Amygdala (tissue), 56 donors: Measurements from ENCODE around the gene FAM50A.
"Not testable (repeated sequence)": the region's sequence is repeated elsewhere in the genome, so short reads cannot be mapped to it uniquely, and the experiment has no call there.

Experiments used
- DNase-seq, 56 donors: peaks; one replicate each; lab custom pipeline; 2025; lab: John Stamatoyannopoulos, UW

FAM50A gene

GRCh38 chrX:154443992-154444754, at the start of gene FAM50A:
FAM50A (plus strand) TSS chrX:154444141; CDS start chrX:154444236, 95 bp downstream.
- peak in 44 of 56 donors; percentile 12 to 83 (median 54) for DNase-seq

DNA sequence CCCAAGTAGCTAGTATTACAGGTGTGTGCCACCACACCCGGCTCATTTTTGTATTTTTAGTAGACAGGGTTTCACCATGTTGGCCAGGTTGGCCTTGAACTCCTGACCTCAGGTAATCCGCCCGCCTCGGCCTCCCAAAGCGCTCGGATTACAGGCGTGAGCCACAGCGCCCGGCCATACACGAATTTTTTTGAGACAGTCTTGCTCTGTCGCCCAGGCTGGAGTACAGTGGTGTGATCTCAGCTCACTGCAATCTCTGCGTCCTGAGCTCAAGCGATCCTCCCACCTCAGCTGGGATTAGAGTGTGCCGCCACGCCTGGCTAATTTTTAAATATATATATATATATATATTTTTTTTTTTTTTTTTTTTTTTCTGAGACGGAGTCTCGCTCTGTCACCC, 47.6 kb upstream of the FAM50A start:
- not testable (repeated sequence) for DNase-seq

GRCh38 chrX:154396973-154397887, 46.7 kb upstream of the FAM50A start:
- peak in 24 of 56 donors; percentile 26 to 71 (median 48) for DNase-seq

DNA sequence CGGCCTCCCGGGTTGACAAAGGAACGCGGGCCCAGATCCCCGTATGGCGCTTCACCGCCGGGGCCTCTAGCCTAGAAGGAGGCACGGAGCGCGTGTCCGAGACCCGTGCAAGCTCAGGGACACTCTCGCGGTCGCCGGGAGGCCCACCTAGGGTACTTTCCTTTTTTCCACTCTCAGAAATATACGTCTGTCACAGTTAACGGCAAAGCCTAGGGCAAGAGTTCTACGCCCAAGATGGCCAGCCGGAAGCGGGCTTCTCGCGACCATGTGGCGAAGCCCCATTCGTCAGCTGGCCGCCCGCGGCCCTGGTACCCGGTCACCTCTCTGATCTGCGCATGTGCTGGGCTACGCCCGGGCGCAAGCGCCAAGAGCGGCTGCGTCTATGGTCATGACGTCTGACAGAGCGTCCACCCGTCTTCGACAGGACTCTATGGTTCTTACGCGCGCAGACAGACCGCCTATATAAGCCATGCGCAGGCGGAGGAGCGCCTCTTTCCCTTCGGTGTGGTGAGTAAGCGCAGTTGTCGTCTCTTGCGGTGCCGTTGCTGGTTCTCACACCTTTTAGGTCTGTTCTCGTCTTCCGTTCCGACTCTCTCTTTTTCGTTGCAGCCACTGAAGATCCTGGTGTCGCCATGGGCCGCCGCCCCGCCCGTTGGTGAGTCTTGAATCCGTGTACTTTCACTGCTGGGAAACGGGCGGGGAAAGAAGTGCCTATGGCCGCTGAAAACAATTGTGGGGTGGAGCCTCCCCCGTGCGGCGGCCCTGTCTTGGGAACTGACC, 45.9 kb upstream of the FAM50A start, which contains the start of gene RPL10:
TSS of gene RPL10 (plus strand) at position 490 of the 780 bp plus-strand sequence. CDS start at position 633, 143 bp downstream.
- peak; percentile 17 to 96 (median 89) for DNase-seq

GRCh38 chrX:154398668-154399526, 45.0 kb upstream of the FAM50A start:
- DNase-seq, result peak in 50 of 56 donors; percentile 2 to 84 (median 49)

GRCh38 chrX:154399527-154400368, 44.2 kb upstream of the FAM50A start:
- no peak for DNase-seq

DNA sequence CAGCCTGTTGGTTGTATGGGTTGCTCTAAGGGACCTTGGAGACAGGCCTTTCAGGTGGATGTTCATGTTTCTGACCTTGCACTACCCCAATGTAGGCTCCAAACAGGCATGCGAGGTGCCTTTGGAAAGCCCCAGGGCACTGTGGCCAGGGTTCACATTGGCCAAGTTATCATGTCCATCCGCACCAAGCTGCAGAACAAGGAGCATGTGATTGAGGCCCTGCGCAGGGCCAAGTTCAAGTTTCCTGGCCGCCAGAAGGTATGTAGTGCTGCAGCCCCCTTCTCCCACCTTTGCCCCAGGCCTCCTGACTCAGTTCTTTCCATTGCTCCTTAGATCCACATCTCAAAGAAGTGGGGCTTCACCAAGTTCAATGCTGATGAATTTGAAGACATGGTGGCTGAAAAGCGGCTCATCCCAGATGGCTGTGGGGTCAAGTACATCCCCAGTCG, 43.5 kb upstream of the FAM50A start:
- DNase-seq, result not testable (repeated sequence)

- no peak for DNase-seq
Observed at GRCh38 chrX:154401045-154401799, 42.7 kb upstream of the FAM50A start.

GRCh38 chrX:154401918-154402621, 41.9 kb upstream of the FAM50A start:
- no peak for DNase-seq

DNA sequence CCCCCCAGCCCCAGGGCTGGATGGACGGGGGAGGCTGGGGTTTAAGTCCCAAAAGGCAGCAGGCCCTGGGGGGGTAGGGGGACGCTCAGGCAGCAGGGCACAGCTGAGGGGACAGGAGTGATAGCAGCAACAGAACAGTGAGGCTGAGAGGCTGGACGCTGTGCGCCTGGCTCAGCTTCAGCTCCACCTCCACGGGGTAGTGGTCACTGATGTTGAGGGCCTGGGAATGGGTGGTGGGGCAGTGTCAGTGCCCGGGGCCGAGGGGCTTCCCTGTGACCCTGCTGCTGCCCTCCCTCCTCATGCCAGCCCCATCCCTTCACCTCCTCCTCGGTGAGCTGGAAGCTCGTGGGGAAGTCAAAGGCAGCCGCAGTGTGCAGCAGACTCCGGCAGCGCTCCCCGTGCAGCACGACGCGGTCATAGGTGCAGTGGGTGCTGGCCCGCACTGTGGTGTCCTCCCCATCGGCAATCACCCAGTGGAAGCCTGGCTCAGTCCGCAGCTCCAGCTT, 41.3 kb upstream of the FAM50A start:
- no peak for DNase-seq

DNA sequence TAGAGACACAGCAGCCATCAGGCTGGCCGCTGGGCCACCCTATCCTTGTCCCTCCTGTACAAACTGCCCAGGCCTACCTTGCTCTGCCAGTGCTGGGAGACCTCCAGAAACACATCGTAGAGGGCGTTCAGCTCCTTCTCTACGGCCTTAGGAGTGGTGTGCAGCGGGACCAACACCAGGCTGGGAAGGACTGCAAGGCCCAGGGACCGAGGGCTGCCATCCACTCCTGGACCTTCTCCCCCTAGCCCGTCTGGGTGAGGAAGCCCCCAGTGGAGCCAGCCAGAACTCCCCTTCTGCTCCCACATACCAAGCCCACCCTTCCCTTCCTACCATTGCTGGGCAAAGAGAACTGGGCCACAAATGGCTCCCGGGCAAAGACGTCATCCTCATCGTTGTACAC, 40.7 kb upstream of the FAM50A start:
- DNase-seq, result no peak

DNA sequence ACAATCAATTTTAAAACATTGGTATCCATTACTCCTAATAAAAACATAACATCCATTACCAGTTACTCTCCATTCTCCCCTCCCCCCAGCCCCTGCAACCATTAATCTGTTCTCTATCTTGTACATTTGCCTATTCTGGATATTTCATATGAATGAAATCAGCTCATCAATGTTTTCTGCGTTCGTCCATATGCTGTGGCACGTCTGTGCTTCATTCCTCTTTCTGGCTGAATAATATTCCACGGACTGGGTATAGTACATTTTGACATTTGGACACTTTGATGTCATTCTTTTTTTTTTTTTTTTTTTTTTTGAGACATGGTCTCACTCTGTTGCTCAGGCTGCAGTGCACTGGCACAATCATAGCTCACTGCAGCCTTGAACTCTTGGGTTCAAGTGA, 40.1 kb upstream of the FAM50A start:
- DNase-seq, result no peak

GRCh38 chrX:154404625-154405192, 39.2 kb upstream of the FAM50A start:
- DNase-seq, result no peak

- DNase-seq, result no peak
Observed at GRCh38 chrX:154408659-154409221, 35.2 kb upstream of the FAM50A start.

DNA sequence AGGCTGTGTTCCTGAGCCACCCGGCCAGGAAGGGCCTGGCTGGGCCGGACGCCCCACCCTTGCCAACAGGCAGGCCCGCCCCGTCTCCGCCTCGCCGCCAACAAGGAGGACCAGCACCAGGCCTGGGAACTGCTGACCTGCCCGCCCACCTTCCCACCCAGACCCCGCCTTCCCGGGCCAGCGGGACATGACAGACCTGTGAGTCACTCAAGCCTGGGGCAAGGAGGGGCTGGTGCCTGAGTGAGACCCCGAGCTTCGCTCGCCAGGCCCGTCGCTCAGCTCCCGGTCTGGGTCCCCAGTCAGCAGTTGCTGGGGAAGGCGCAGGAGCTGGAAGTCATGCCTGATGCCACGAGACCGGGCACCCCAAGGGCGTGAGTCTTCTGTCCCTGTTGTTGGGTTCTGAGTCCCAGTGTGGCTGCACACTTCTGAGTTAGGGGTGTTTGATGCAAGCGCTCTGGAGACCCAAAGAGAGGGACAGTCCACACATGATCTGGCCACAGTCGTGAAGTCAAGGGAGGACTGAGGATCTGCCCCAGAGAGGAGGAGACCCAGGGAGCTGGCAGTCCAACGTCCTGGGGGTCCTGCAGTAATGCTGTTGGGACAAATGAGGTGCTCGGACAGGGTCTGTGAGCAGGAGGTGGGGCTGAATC, 34.6 kb upstream of the FAM50A start, which contains the start of gene DNASE1L1:
TSS of gene DNASE1L1 (minus strand) at position 33 of the 650 bp plus-strand sequence. CDS start 3,686 bp downstream, outside the sequence.
- DNase-seq, result peak in 14 of 56 donors; percentile 2 to 33 (median 8)
